GM12892 (cell line): ENCODE measurements around the gene SORCS2.

Experiments
- DNase-seq: peaks from one replicate; pipeline ENCODE4 v3.0.0; 2011; ENCODE audit not compliant: insufficient read length
- FAIRE-seq: peaks from 2 replicates; lab custom pipeline; 2011; peaks lifted over from hg19 to GRCh38; lab: Jason Lieb, UNC
- POLR2A ChIP-seq: IDR thresholded peaks from 2 replicates; pipeline ENCODE4 v1.6.1; 2011; ENCODE audit warnings: low read depth, low read length, control low read depth
- POLR2AphosphoS5 ChIP-seq: IDR thresholded peaks from 2 replicates; pipeline ENCODE4 v1.6.1; 2011; ENCODE audit warnings: low read depth, low read length, control low read depth
- TAF1 ChIP-seq: IDR thresholded peaks from 2 replicates; pipeline ENCODE4 v1.6.1; 2011; ENCODE audit warnings: low read depth, mild to moderate bottlenecking, control low read depth, low read length, borderline replicate concordance

SORCS2 gene

GRCh38 chr4:7552466-7552865 lies 360.1 kb downstream of the SORCS2 start:
- TF ChIP-seq TAF1: no peak
- no peak for TF ChIP-seq POLR2A
- TF ChIP-seq POLR2AphosphoS5: no peak
- DNase-seq: no peak
- FAIRE-seq: no peak

GRCh38 chr4:7553280-7553679 lies 360.9 kb downstream of the SORCS2 start:
- DNase-seq (no peak), FAIRE-seq (no peak)

GRCh38 chr4:7554905-7555304 lies 362.6 kb downstream of the SORCS2 start:
- FAIRE-seq (no peak), DNase-seq (no peak)
- TF ChIP-seq TAF1: no peak
- no peak for TF ChIP-seq POLR2A
- TF ChIP-seq POLR2AphosphoS5: no peak

More at GRCh38 chr4:7553280-7553679, 360.9 kb downstream of the SORCS2 start:
- TF ChIP-seq POLR2AphosphoS5: no peak

GRCh38 chr4:7556558-7556957 lies 364.2 kb downstream of the SORCS2 start:
- FAIRE-seq (no peak), DNase-seq (no peak)
- no peak for TF ChIP-seq POLR2A

- FAIRE-seq (no peak), DNase-seq (no peak)
- TF ChIP-seq POLR2A: no peak
- TF ChIP-seq POLR2AphosphoS5: no peak
- no peak for TF ChIP-seq TAF1
These were observed 365.1 kb downstream of the SORCS2 start for GRCh38 chr4:7557456-7557855.

- TF ChIP-seq POLR2AphosphoS5 (no peak), POLR2A (no peak), TAF1 (no peak)
- no peak for FAIRE-seq
- DNase-seq: no peak
These were observed 366.1 kb downstream of the SORCS2 start for GRCh38 chr4:7558436-7558835.

GRCh38 chr4:7559316-7559715 lies 367.0 kb downstream of the SORCS2 start:
- no peak for FAIRE-seq

GRCh38 chr4:7559741-7560395 lies 367.5 kb downstream of the SORCS2 start:
- TF ChIP-seq POLR2AphosphoS5 (no peak), TAF1 (no peak), POLR2A (no peak)
- FAIRE-seq (no peak), DNase-seq (no peak)

More at GRCh38 chr4:7559316-7559715, 367.0 kb downstream of the SORCS2 start:
- no peak for TF ChIP-seq POLR2A
- no peak for TF ChIP-seq TAF1
- TF ChIP-seq POLR2AphosphoS5: no peak
- no peak for DNase-seq

- FAIRE-seq (no peak), DNase-seq (no peak)
- TF ChIP-seq POLR2A: no peak
- no peak for TF ChIP-seq TAF1
- no peak for TF ChIP-seq POLR2AphosphoS5
These were observed 369.2 kb downstream of the SORCS2 start for GRCh38 chr4:7561557-7561956.

GRCh38 chr4:7564242-7564641 lies 371.9 kb downstream of the SORCS2 start:
- no peak for FAIRE-seq

GRCh38 chr4:7565483-7565882 lies 373.1 kb downstream of the SORCS2 start:
- FAIRE-seq: no peak
- DNase-seq: no peak
- TF ChIP-seq TAF1 (no peak), POLR2AphosphoS5 (no peak), POLR2A (no peak)

More at GRCh38 chr4:7564242-7564641, 371.9 kb downstream of the SORCS2 start:
- no peak for DNase-seq
- TF ChIP-seq TAF1 (no peak), POLR2A (no peak), POLR2AphosphoS5 (no peak)
